K562 (cell line): Measurements from ENCODE around the gene TMEM88. TPM values are rescaled to one million over a fixed set of nuclear protein-coding genes. Genes with fewer than 3 reads are reported as not detected.
A peak's percentile ranks its signal among the peaks of the same experiment; 100 is the strongest.

Experiments
- ARID1B ChIP-seq: fragments of 450-650 bp; IDR thresholded peaks from 2 replicates; pipeline ENCODE4 v1.6.1; 2016; ENCODE audit warnings: antibody characterized with exemption, mild to moderate bottlenecking, inconsistent platforms
- ATF3 ChIP-seq, 2 experiments: fragments of 450-650 bp in 1 of 2; sonication (generic) in 1 of 2; formaldehyde crosslinking in 1 of 2; IDR thresholded peaks in 1 of 2; conservative IDR thresholded peaks in 1 of 2; 2 replicates each; pipeline versions ENCODE4 v1.6.1 to v1.8.1; 2016 to 2023; ENCODE audit warnings: mild to moderate bottlenecking in 2 of 2, moderate library complexity in 2 of 2, inconsistent platforms in 1 of 2, missing genetic modification reagents in 1 of 2
- CHD7 ChIP-seq: fragments of 200-600 bp; sonication (generic); IDR thresholded peaks from one replicate; pipeline ENCODE4 v1.6.1; 2012; ENCODE audit warnings: mild to moderate bottlenecking, low read depth, low read length, inconsistent platforms
- FOXJ2 ChIP-seq: fragments of 200-800 bp; sonication (Bioruptor generic); IDR thresholded peaks from 2 replicates; pipeline ENCODE4 v1.6.1; 2016; ENCODE audit warnings: missing genetic modification characterization, missing compliant biosample characterization
- KLF16 ChIP-seq: IDR thresholded peaks from 2 replicates; pipeline ENCODE4 v1.6.1; 2016; ENCODE audit warnings: antibody characterized with exemption
- LEF1 ChIP-seq: fragments of 450-650 bp; IDR thresholded peaks from 2 replicates; pipeline ENCODE4 v1.6.1; 2016; ENCODE audit warnings: mild to moderate bottlenecking
- NEUROD1 ChIP-seq: fragments of 150-350 bp; IDR thresholded peaks from 2 replicates; pipeline ENCODE4 v1.6.1; 2014; ENCODE audit warnings: borderline replicate concordance, low read length, low read depth; ENCODE audit not compliant: partially characterized antibody
- RBFOX2 ChIP-seq: fragments of 200-400 bp; formaldehyde crosslinking; IDR thresholded peaks from 2 replicates; pipeline ENCODE4 v1.6.1; 2017; ENCODE audit warnings: low read depth, mild to moderate bottlenecking, low read length, moderate library complexity
- SIRT6 ChIP-seq: IDR thresholded peaks from one replicate; pipeline ENCODE4 v1.6.1; 2012; ENCODE audit warnings: low read depth, mild to moderate bottlenecking, control low read depth, inconsistent platforms, low read length, moderate library complexity
- ZBTB1 ChIP-seq: sonication (generic); formaldehyde crosslinking; IDR thresholded peaks from 2 replicates; pipeline ENCODE4 v1.8.1; 2023; ENCODE audit warnings: missing genetic modification reagents, low read depth, mild to moderate bottlenecking, borderline replicate concordance
- ZBTB34 ChIP-seq: fragments of 250-450 bp; sonication (Bioruptor Pico); IDR thresholded peaks from 2 replicates; pipeline ENCODE4 v1.8.0; 2021; ENCODE audit warnings: mild to moderate bottlenecking, moderate library complexity
- ZNF695 ChIP-seq: fragments of 450-650 bp; formaldehyde crosslinking; IDR thresholded peaks from 2 replicates; pipeline ENCODE4 v1.4.0; 2020; ENCODE audit warnings: mild to moderate bottlenecking, moderate library complexity
- ZNF76 ChIP-seq: fragments of 250-450 bp; sonication (Bioruptor Pico); IDR thresholded peaks from 2 replicates; pipeline ENCODE4 v1.4.0; 2020; ENCODE audit warnings: mild to moderate bottlenecking, moderate library complexity, borderline replicate concordance
- polyA plus RNA-seq, 8 experiments: library from polyadenylated mRNA; depleted of rRNA in 4 of 8; stranded (reverse) in 5 of 8; unstranded in 3 of 8; fragments of >200 nt; fragmentation: Nextera tagmentation in 2 of 8; fragmentation: Illumina TruSeq in 1 of 8; extraction: Ambion mirVana in 2 of 8; extraction: Trizol in 1 of 8; gene quantifications; 2 replicates each; pipeline versions ENCODE4 v1.2.1 to v1.2.3, GENCODE V29; 2011 to 2014; ENCODE audit warnings: inconsistent platforms in 1 of 8, missing spikeins in 1 of 8
- total RNA-seq, 7 experiments: library from RNA; depleted of rRNA in 6 of 7; stranded (reverse); fragments of >200 nt in 6 of 7; fragmentation: Illumina TruSeq in 2 of 7; extraction: Trizol in 2 of 7; gene quantifications; 2 replicates each; pipeline versions ENCODE4 v1.2.1 to v1.2.3, GENCODE V29; 2011 to 2021; ENCODE audit warnings: low replicate concordance in 1 of 7

The TMEM88 gene
- total and polyA plus RNA-seq, 9 of the 15 experiments (the other 6 are each of a cell fraction or from before 2014, with no cell fraction given), result 0.10 to 1.4 (median 0.36) TPM; not detected in 3

- no peak for TF ChIP-seq ZBTB34
- peak; percentile 84 for TF ChIP-seq FOXJ2
- TF ChIP-seq ZNF695 (CRISPR knock-in tag), result no peak
- no peak for TF ChIP-seq CHD7
- no peak for TF ChIP-seq ATF3 (IDR thresholded peaks at IDR 0.05)
- no peak for TF ChIP-seq ATF3 (CRISPR knock-in tag; conservative IDR thresholded peaks at IDR 0.05)
- TF ChIP-seq ZNF76 (CRISPR knock-in tag), result no peak
- TF ChIP-seq SIRT6, result no peak
- no peak for TF ChIP-seq LEF1
- 0 out of 2 replicates have a peak, but pooled peaks have one; percentile 4 for TF ChIP-seq ARID1B
- no peak for TF ChIP-seq NEUROD1
- TF ChIP-seq ZBTB1, result no peak
- peak; percentile 63; the same call in 1 of the 2 replicates for TF ChIP-seq KLF16
- TF ChIP-seq RBFOX2, result no peak
These were observed 3.1 kb downstream of the TMEM88 start, which contains the start of gene CYB5D1 (continued) for GRCh38 chr17:7857713-7858521.
